ENCODE data around the gene SETBP1. TPM values are rescaled to one million over a fixed set of nuclear protein-coding genes. Genes with fewer than 3 reads are reported as not detected.

Gene SETBP1
- total and polyA plus RNA-seq, 2 of the 8 experiments (the other 6 are each of a cell fraction or from before 2014, with no cell fraction given) = 2.0 to 6.5 TPM

- Histone ChIP-seq H4K8ac (ENCODE audit: extremely low read depth, insufficient read depth, low read length) (no peak overlapping the region), H3K23me2 (ENCODE audit: low read depth, low read length) (no peaks in the 10 kb centered on the region; the same call in 1 of the 2 replicates), H2AK5ac (ENCODE audit: low read depth, low read length) (no peak overlapping the region), H3K9me3 (ENCODE audit: insufficient read depth in 2 of 2, low read depth in 1 of 2, low read length in 1 of 2) (peaks cover 15 to 23% of the 10 kb centered on the region in 2 experiments; a peak in 3 of 4 replicates), H2BK120ac (replicated peaks; ENCODE audit: low read depth, low read length) (no peak overlapping the region), H3K79me2 (ENCODE audit: control insufficient read depth in 1 of 2, insufficient read depth in 2 of 2, low read length in 2 of 2) (no peaks in the 10 kb centered on the region), H3K4ac (replicated peaks; ENCODE audit: insufficient read length, low read depth, low read length) (no peak overlapping the region), H3K23ac (ENCODE audit: insufficient read length) (no peak overlapping the region), H3K27ac (ENCODE audit: low read depth, low read length) (no peak overlapping the region), H3K14ac (ENCODE audit: insufficient read length) (no peak overlapping the region), H2BK5ac (ENCODE audit: low read depth, low read length) (no peak overlapping the region), H3K36me3 (ENCODE audit: control insufficient read depth in 2 of 4, insufficient read depth in 4 of 4, low read length in 3 of 4) (peaks cover 0 to 3% (median 0%) of the 10 kb centered on the region in 4 experiments; a peak in 1 of 8 replicates), H2BK15ac (ENCODE audit: low read length) (no peak overlapping the region), H3K4me3 (ENCODE audit: extremely low read depth in 1 of 4, insufficient read depth in 2 of 4, low read depth in 3 of 4, low read length in 4 of 4) (no peak overlapping the region), H4K5ac (ENCODE audit: insufficient read length, low read depth, low read length) (no peak overlapping the region), H2BK20ac (ENCODE audit: low read length) (no peak overlapping the region), H3K4me1 (replicated peaks in 1 of 4; ENCODE audit: control insufficient read depth in 3 of 4, insufficient read depth in 4 of 4, low read length in 3 of 4) (0 out of 7 replicates have a peak, but pooled peaks cover 0 to 4% (median 0%) of the 10 kb centered on the region in 4 experiments), H4K20me1 (replicated peaks in 1 of 2; ENCODE audit: control insufficient read depth in 1 of 2, insufficient read depth in 2 of 2, low read length in 2 of 2) (no peaks in the 10 kb centered on the region), H2BK12ac (ENCODE audit: low read depth, low read length) (no peak overlapping the region), H3K18ac (ENCODE audit: extremely low read depth, low read length) (no peak overlapping the region), H3K9ac (replicated peaks in 1 of 4; ENCODE audit: extremely low read depth in 1 of 4, low read depth in 3 of 4, low read length in 3 of 4) (no peak overlapping the region), H3K56ac (replicated peaks; ENCODE audit: insufficient read length, low read depth, low read length) (no peak overlapping the region), H4K91ac (replicated peaks; ENCODE audit: insufficient read length, low read length) (no peak overlapping the region), H3K79me1 (ENCODE audit: low read depth, low read length) (no peaks in the 10 kb centered on the region), H2AFZ (ENCODE audit: low read length) (no peak overlapping the region), H3K4me2 (ENCODE audit: insufficient read depth in 1 of 2, low read depth in 2 of 2, low read length in 2 of 2) (no peak overlapping the region), H3K27me3 (replicated peaks in 1 of 4; ENCODE audit: control insufficient read depth in 3 of 4, extremely low read depth in 1 of 4, insufficient read depth in 3 of 4, low read length in 3 of 4) (no peaks in the 10 kb centered on the region)
- CTCF ChIA-PET (ENCODE audit: partially characterized antibody) = interaction anchor here (0.7 kb wide), 1 partner anchor 8 kb away, joined by 3 read pairs; no protein-coding TSS in a partner anchor
- no peak for TF ChIP-seq RNF2 (IDR thresholded peaks at IDR 0.05; ENCODE audit: borderline replicate concordance, low read depth, low read length, missing control alignments, poor library complexity, severe bottlenecking)
- TF ChIP-seq MAX (IDR thresholded peaks at IDR 0.05) = no peak
- TF ChIP-seq JUND (IDR thresholded peaks at IDR 0.05; ENCODE audit: low read length) = no peak
- no peak for TF ChIP-seq EGR1 (IDR thresholded peaks at IDR 0.05; ENCODE audit: borderline replicate concordance, low read depth, low read length)
- no peak for TF ChIP-seq HDAC6 (IDR thresholded peaks at IDR 0.05; ENCODE audit: low read depth, low read length)
- no peak for TF ChIP-seq CTBP2 (IDR thresholded peaks at IDR 0.05; ENCODE audit: borderline replicate concordance, insufficient read depth, insufficient read length, low read length)
- no peak for TF ChIP-seq USF2 (IDR thresholded peaks at IDR 0.05; ENCODE audit: low read length)
- TF ChIP-seq GTF2F1 (IDR thresholded peaks at IDR 0.05; ENCODE audit: borderline replicate concordance, low read depth, low read length) = no peak
- no peak for TF ChIP-seq SIN3A (conservative IDR thresholded peaks at IDR 0.05 in 1 of 2, IDR thresholded peaks at IDR 0.05 in 1 of 2; ENCODE audit: low read depth in 1 of 2, low read length in 2 of 2)
- TF ChIP-seq RXRA (IDR thresholded peaks at IDR 0.05; ENCODE audit: insufficient read depth, low read depth, low read length) = no peak
- TF ChIP-seq SUZ12 (IDR thresholded peaks at IDR 0.05; ENCODE audit: low read length) = no peak
- no peak for TF ChIP-seq POLR2A (IDR thresholded peaks at IDR 0.05; ENCODE audit: control extremely low read depth in 1 of 2, low read depth in 2 of 2, low read length in 2 of 2)
- FAIRE-seq (no peak), DNase-seq (ENCODE audit: low read depth in 1 of 2, low spot score in 2 of 2) (no peak)
- WGBS, 2 experiments (ENCODE audit: extremely low coverage in 1 of 2, insufficient coverage in 1 of 2, insufficient read length in 1 of 2, insufficient replicate concordance in 2 of 2, low coverage in 1 of 2, low lambda C conversion rate in 2 of 2, missing lambda C conversion rate in 1 of 2) = 84% methylated on average over 2 of the region's 2 CpGs; no CpG with 5 or more reads in 1 of the 2 experiments
- POLR2A ChIA-PET (ENCODE audit: partially characterized antibody) = no interaction called here
These were observed 254.2 kb downstream of the SETBP1 start for GRCh38 chr18:44934901-44935300.

All from H1 (cell line).